ENCODE measurements around the gene RBM20. TPM values are rescaled to one million over a fixed set of nuclear protein-coding genes. Genes with fewer than 3 reads are reported as not detected.

RBM20 gene
- total and polyA plus RNA-seq, 2 of the 4 experiments (the other 2 are of a cell fraction) = under 0.01 to 0.15 TPM

DNA sequence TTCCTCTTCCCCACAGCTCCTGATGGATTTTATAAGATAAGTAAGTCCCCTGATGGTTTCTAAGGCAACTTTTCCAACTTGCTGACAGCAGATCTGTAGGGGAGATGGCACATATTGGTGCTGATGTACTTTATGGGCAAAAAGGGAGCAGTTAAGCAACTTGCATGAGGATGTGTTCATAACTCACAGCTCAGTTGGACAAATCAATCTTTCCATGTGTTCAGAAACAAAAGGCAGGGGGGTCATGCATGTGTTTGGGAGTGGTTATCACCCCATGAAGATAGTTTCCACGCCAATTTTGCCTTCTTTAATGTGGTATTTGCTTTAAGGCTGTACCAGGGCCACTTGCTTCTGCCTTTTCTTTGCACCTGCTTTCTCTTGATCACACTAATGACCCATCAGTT lies 6.1 kb downstream of the RBM20 start:
- no TSS peak for BruUV-seq (replicated peaks)

More for the DNA sequence above, 6.1 kb downstream of the RBM20 start:
- Histone ChIP-seq H3K9ac (ENCODE audit: low read depth, low read length) (no peak overlapping the region), H3K14ac (replicated peaks; ENCODE audit: low read depth, low read length) (no peak overlapping the region), H3K23ac (ENCODE audit: low read depth, low read length) (0 out of 2 replicates have a peak overlapping the region, but pooled peaks have one; percentile 48), H3K27ac (ENCODE audit: insufficient read depth, low read length) (no peak overlapping the region), H3K27me3 (ENCODE audit: control insufficient read depth, insufficient read depth, low read length) (peaks cover 19% of the 10 kb centered on the region), H2BK20ac (ENCODE audit: low read depth, low read length) (no peak overlapping the region), H4K8ac (ENCODE audit: low read depth in 2 of 2, low read length in 2 of 2) (no peak overlapping the region), H3K9me3 (ENCODE audit: control insufficient read depth, insufficient read depth, low read length) (no peaks in the 10 kb centered on the region), H4K91ac (ENCODE audit: insufficient read depth, low read depth, low read length) (no peak overlapping the region), H4K5ac (ENCODE audit: low read depth, low read length) (no peak overlapping the region), H2AFZ (replicated peaks; ENCODE audit: low read length, poor library complexity) (no peak overlapping the region), H4K20me1 (ENCODE audit: insufficient read depth, low read length) (no peaks in the 10 kb centered on the region; the same call in 1 of the 2 replicates), H2BK5ac (ENCODE audit: low read depth, low read length, poor library complexity, severe bottlenecking) (no peak overlapping the region), H3K4me2 (ENCODE audit: low read depth, low read length) (no peak overlapping the region), H3K4me3 (ENCODE audit: insufficient read depth, low read depth, low read length) (no peak overlapping the region), H2BK120ac (ENCODE audit: low read depth, low read length) (no peak overlapping the region), H2AK5ac (ENCODE audit: low read depth, low read length) (0 out of 2 replicates have a peak overlapping the region, but pooled peaks have one; percentile 38), H2AK9ac (replicated peaks; ENCODE audit: low read depth, low read length, poor library complexity) (no peak overlapping the region), H3K56ac (ENCODE audit: extremely low read depth, insufficient read depth, low read length) (no peak overlapping the region), H3K79me1 (ENCODE audit: low read depth in 1 of 2, low read length in 2 of 2) (no peaks in the 10 kb centered on the region), H3K36me3 (ENCODE audit: control insufficient read depth, insufficient read depth, low read length) (no peaks in the 10 kb centered on the region), H3K9me1 (ENCODE audit: insufficient read depth, low read length) (no peaks in the 10 kb centered on the region), H3K4ac (ENCODE audit: low read depth, low read length) (0 out of 2 replicates have a peak overlapping the region, but pooled peaks have one; percentile 0), H3K4me1 (ENCODE audit: control insufficient read depth, insufficient read depth, low read length) (peaks cover 2% of the 10 kb centered on the region), H2BK15ac (ENCODE audit: low read depth, low read length) (0 out of 3 replicates have a peak overlapping the region, but pooled peaks have one; percentile 26), H3K18ac (ENCODE audit: low read depth, low read length) (no peak overlapping the region; the same call in 1 of the 2 replicates)
- dilution Hi-C loops (cut with HindIII; ENCODE audit: low sequenced_read_pairs, unreplicated experiment) (no loop called here), in situ Hi-C loops (cut with MboI; ENCODE audit: low sequenced_read_pairs) (no loop called here), intact Hi-C loops (cut with micrococcal nuclease) (no loop called here)
- ChIA-PET POLR2A (ENCODE audit: unreplicated experiment) (no interaction called here), CTCF (interaction anchor here (0.8 to 1.6 kb wide), 3 partner anchors 22 to 243 kb away, joined by 3 to 8 read pairs (median 3); no protein-coding TSS in a partner anchor)
- no CpG with 5 or more reads among the region's 1 CpG for WGBS, 2 experiments (ENCODE audit: extremely low coverage in 2 of 2, insufficient read length in 1 of 2)
- no peak for DNase-seq
- ATAC-seq (ENCODE audit: low read depth) = no peak
- TF ChIP-seq POLR2A (IDR thresholded peaks at IDR 0.05; ENCODE audit: low read depth, low read length) (no peak), MXI1 (IDR thresholded peaks at IDR 0.05; ENCODE audit: borderline replicate concordance, low read depth, low read length) (no peak), RCOR1 (IDR thresholded peaks at IDR 0.05; ENCODE audit: insufficient replicate concordance, low read length) (no peak), NFE2L2 (IDR thresholded peaks at IDR 0.05; ENCODE audit: low read depth, low read length) (no peak), BHLHE40 (IDR thresholded peaks at IDR 0.05; ENCODE audit: low read depth, low read length) (no peak), FOS (IDR thresholded peaks at IDR 0.05; ENCODE audit: low read depth, low read length) (no peak), CHD1 (IDR thresholded peaks at IDR 0.05; ENCODE audit: low read depth, low read length) (no peak), SMC3 (IDR thresholded peaks at IDR 0.05; ENCODE audit: low read depth, low read length) (no peak), RFX5 (IDR thresholded peaks at IDR 0.05; ENCODE audit: low read depth, low read length) (no peak), RAD21 (IDR thresholded peaks at IDR 0.05; ENCODE audit: low read length) (no peak), MAZ (IDR thresholded peaks at IDR 0.05; ENCODE audit: borderline replicate concordance, low read depth, low read length) (no peak), CEBPB (IDR thresholded peaks at IDR 0.05; ENCODE audit: low read depth, low read length) (no peak), MAFK (IDR thresholded peaks at IDR 0.05; ENCODE audit: low read depth, low read length) (no peak)
- TF ChIP-seq, protein P1, sequence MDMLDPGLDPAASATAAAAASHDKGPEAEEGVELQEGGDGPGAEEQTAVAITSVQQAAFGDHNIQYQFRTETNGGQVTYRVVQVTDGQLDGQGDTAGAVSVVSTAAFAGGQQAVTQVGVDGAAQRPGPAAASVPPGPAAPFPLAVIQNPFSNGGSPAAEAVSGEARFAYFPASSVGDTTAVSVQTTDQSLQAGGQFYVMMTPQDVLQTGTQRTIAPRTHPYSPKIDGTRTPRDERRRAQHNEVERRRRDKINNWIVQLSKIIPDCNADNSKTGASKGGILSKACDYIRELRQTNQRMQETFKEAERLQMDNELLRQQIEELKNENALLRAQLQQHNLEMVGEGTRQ (IDR thresholded peaks at IDR 0.05; ENCODE audit: low read depth, low read length) = no peak
- TF ChIP-seq, protein P2, sequence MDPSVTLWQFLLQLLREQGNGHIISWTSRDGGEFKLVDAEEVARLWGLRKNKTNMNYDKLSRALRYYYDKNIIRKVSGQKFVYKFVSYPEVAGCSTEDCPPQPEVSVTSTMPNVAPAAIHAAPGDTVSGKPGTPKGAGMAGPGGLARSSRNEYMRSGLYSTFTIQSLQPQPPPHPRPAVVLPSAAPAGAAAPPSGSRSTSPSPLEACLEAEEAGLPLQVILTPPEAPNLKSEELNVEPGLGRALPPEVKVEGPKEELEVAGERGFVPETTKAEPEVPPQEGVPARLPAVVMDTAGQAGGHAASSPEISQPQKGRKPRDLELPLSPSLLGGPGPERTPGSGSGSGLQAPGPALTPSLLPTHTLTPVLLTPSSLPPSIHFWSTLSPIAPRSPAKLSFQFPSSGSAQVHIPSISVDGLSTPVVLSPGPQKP (IDR thresholded peaks at IDR 0.05; ENCODE audit: borderline replicate concordance, low read depth, low read length) = no peak
- TF ChIP-seq, protein P3, sequence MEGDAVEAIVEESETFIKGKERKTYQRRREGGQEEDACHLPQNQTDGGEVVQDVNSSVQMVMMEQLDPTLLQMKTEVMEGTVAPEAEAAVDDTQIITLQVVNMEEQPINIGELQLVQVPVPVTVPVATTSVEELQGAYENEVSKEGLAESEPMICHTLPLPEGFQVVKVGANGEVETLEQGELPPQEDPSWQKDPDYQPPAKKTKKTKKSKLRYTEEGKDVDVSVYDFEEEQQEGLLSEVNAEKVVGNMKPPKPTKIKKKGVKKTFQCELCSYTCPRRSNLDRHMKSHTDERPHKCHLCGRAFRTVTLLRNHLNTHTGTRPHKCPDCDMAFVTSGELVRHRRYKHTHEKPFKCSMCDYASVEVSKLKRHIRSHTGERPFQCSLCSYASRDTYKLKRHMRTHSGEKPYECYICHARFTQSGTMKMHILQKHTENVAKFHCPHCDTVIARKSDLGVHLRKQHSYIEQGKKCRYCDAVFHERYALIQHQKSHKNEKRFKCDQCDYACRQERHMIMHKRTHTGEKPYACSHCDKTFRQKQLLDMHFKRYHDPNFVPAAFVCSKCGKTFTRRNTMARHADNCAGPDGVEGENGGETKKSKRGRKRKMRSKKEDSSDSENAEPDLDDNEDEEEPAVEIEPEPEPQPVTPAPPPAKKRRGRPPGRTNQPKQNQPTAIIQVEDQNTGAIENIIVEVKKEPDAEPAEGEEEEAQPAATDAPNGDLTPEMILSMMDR (conservative IDR thresholded peaks at IDR 0.05; ENCODE audit: low read depth, low read length) = no peak
